H1 (cell line): ENCODE measurements around the gene RNF128. TPM values are rescaled to one million over a fixed set of nuclear protein-coding genes. Genes with fewer than 3 reads are reported as not detected.

Source experiments
- CTCF ChIA-PET: fragments of 300-600 bp; sonication (Branson Sonifier 250); formaldehyde crosslinking; loops from one replicate; lab custom pipeline; 2021; ENCODE audit not compliant: partially characterized antibody; lab: Charles Lee
- POLR2A ChIA-PET: fragments of 300-600 bp; sonication (Branson Sonifier 250); formaldehyde crosslinking; loops from one replicate; lab custom pipeline; 2021; ENCODE audit warnings: inconsistent platforms; ENCODE audit not compliant: partially characterized antibody; lab: Charles Lee
- DNase-seq, 2 experiments: peaks; one replicate each; pipeline versions ENCODE4 v3.0.0 to v3.0.0-alpha.2; 2010 to 2022; ENCODE audit warnings: low spot score in 2 of 2, low read depth in 1 of 2, mixed read lengths in 1 of 2
- FAIRE-seq: peaks from 2 replicates; lab custom pipeline; 2011; peaks lifted over from hg19 to GRCh38; lab: Jason Lieb, UNC
- H2AFZ ChIP-seq: 2 replicates; pipeline ENCODE4 v1.8.1; 2012; ENCODE audit warnings: low read length, inconsistent platforms
- H2AK5ac ChIP-seq: 2 replicates; pipeline ENCODE4 v1.6.1; 2013; ENCODE audit warnings: low read depth, low read length
- H2BK120ac ChIP-seq: replicated peaks from 2 replicates; pipeline ENCODE3; 2013; ENCODE audit warnings: low read depth, low read length, inconsistent platforms
- H2BK12ac ChIP-seq: 2 replicates; pipeline ENCODE4 v1.6.1; 2013; ENCODE audit warnings: low read depth, low read length
- H2BK15ac ChIP-seq: 2 replicates; pipeline ENCODE4 v1.6.1; 2013; ENCODE audit warnings: low read length
- H2BK20ac ChIP-seq: 2 replicates; pipeline ENCODE4 v1.6.1; 2013; ENCODE audit warnings: low read length
- H2BK5ac ChIP-seq: 2 replicates; pipeline ENCODE4 v1.6.1; 2013; ENCODE audit warnings: low read depth, low read length
- H3K14ac ChIP-seq: 2 replicates; pipeline ENCODE4 v1.6.1; 2013; ENCODE audit warnings: inconsistent platforms; ENCODE audit not compliant: insufficient read length
- H3K18ac ChIP-seq: 2 replicates; pipeline ENCODE4 v1.6.1; 2013; ENCODE audit warnings: low read length; ENCODE audit errors: extremely low read depth
- H3K23ac ChIP-seq: 2 replicates; pipeline ENCODE4 v1.6.1; 2013; ENCODE audit warnings: inconsistent platforms; ENCODE audit not compliant: insufficient read length
- H3K23me2 ChIP-seq: 2 replicates; pipeline ENCODE4 v1.6.1; 2013; ENCODE audit warnings: low read depth, low read length
- H3K27ac ChIP-seq: 2 replicates; pipeline ENCODE4 v1.6.1; 2011; ENCODE audit warnings: low read depth, low read length, inconsistent platforms
- H3K27me3 ChIP-seq, 4 experiments: replicated peaks in 1 of 4; 1 replicate in 1 of 4; 2 replicates in 3 of 4; pipeline versions ENCODE4 v1.6.1 to v1.8.1; 2011 to 2013; ENCODE audit warnings: low read length in 3 of 4, mild to moderate bottlenecking in 3 of 4, inconsistent platforms in 2 of 4, mixed read lengths in 2 of 4, moderate library complexity in 1 of 4; ENCODE audit not compliant: control insufficient read depth in 3 of 4, insufficient read depth in 3 of 4; ENCODE audit errors: extremely low read depth in 1 of 4
- H3K36me3 ChIP-seq, 4 experiments: 2 replicates each; pipeline versions ENCODE4 v1.6.1 to v1.8.1; 2011 to 2013; ENCODE audit warnings: mild to moderate bottlenecking in 4 of 4, low read length in 3 of 4, moderate library complexity in 2 of 4, control low read depth in 1 of 4, inconsistent platforms in 1 of 4; ENCODE audit not compliant: insufficient read depth in 4 of 4, control insufficient read depth in 2 of 4
- H3K4ac ChIP-seq: replicated peaks from 2 replicates; pipeline ENCODE3; 2013; ENCODE audit warnings: low read length, low read depth, mixed read lengths, inconsistent platforms; ENCODE audit not compliant: insufficient read length
- H3K4me1 ChIP-seq, 4 experiments: replicated peaks in 1 of 4; 1 replicate in 1 of 4; 2 replicates in 3 of 4; pipeline versions ENCODE4 v1.6.1 to v1.8.1; 2011 to 2013; ENCODE audit warnings: low read length in 3 of 4, inconsistent platforms in 2 of 4, mixed read lengths in 1 of 4; ENCODE audit not compliant: insufficient read depth in 4 of 4, control insufficient read depth in 3 of 4
- H3K4me2 ChIP-seq, 2 experiments: 2 replicates each; pipeline versions ENCODE4 v1.6.1 to v1.8.1; 2011 to 2013; ENCODE audit warnings: low read depth in 2 of 2, low read length in 2 of 2, control low read depth in 1 of 2, inconsistent platforms in 1 of 2, mild to moderate bottlenecking in 1 of 2; ENCODE audit not compliant: insufficient read depth in 1 of 2
- H3K4me3 ChIP-seq, 4 experiments: fragments of 200-600, 300-600 bp in 1 of 4; sonication (generic), shearing (Covaris generic), sonication (Bioruptor Twin) in 1 of 4; 2 replicates each; pipeline versions ENCODE4 v1.5.1 to v1.8.1; 2011 to 2016; ENCODE audit warnings: low read length in 4 of 4, low read depth in 3 of 4, control low read depth in 2 of 4, inconsistent platforms in 2 of 4, mild to moderate bottlenecking in 2 of 4, mixed read lengths in 1 of 4, moderate library complexity in 1 of 4; ENCODE audit not compliant: insufficient read depth in 2 of 4; ENCODE audit errors: extremely low read depth in 1 of 4
- H3K56ac ChIP-seq: replicated peaks from 2 replicates; pipeline ENCODE3; 2013; ENCODE audit warnings: low read depth, mild to moderate bottlenecking, mixed read lengths, low read length, inconsistent platforms; ENCODE audit not compliant: insufficient read length
- H3K79me1 ChIP-seq: 2 replicates; pipeline ENCODE4 v1.6.1; 2013; ENCODE audit warnings: low read depth, low read length, control low read depth
- H3K79me2 ChIP-seq, 2 experiments: 2 replicates each; pipeline versions ENCODE4 v1.6.1 to v1.8.1; 2012 to 2013; ENCODE audit warnings: low read length in 2 of 2, mild to moderate bottlenecking in 2 of 2, inconsistent platforms in 1 of 2; ENCODE audit not compliant: insufficient read depth in 2 of 2, control insufficient read depth in 1 of 2
- H3K9ac ChIP-seq, 4 experiments: replicated peaks in 1 of 4; 1 replicate in 1 of 4; 2 replicates in 3 of 4; pipeline versions ENCODE4 v1.6.1 to v1.8.1; 2011 to 2013; ENCODE audit warnings: low read depth in 3 of 4, low read length in 3 of 4, control low read depth in 2 of 4, mild to moderate bottlenecking in 2 of 4, moderate library complexity in 2 of 4, inconsistent platforms in 1 of 4; ENCODE audit errors: extremely low read depth in 1 of 4
- H3K9me3 ChIP-seq, 2 experiments: 2 replicates each; pipeline versions ENCODE4 v1.6.1 to v1.8.1; 2012 to 2013; ENCODE audit warnings: mild to moderate bottlenecking in 2 of 2, moderate library complexity in 2 of 2, control low read depth in 1 of 2, inconsistent platforms in 1 of 2, low read depth in 1 of 2, low read length in 1 of 2, mixed read lengths in 1 of 2; ENCODE audit not compliant: insufficient read depth in 2 of 2
- H4K20me1 ChIP-seq, 2 experiments: replicated peaks in 1 of 2; 2 replicates each; pipeline versions ENCODE3 to v1.8.1; 2011 to 2013; ENCODE audit warnings: inconsistent platforms in 2 of 2, low read length in 2 of 2, mild to moderate bottlenecking in 1 of 2; ENCODE audit not compliant: insufficient read depth in 2 of 2, control insufficient read depth in 1 of 2
- H4K5ac ChIP-seq: 2 replicates; pipeline ENCODE4 v1.6.1; 2013; ENCODE audit warnings: low read length, low read depth, mixed read lengths, inconsistent platforms; ENCODE audit not compliant: insufficient read length
- H4K8ac ChIP-seq: 2 replicates; pipeline ENCODE4 v1.8.0; 2013; ENCODE audit warnings: mild to moderate bottlenecking, moderate library complexity, low read length, inconsistent platforms; ENCODE audit not compliant: insufficient read depth; ENCODE audit errors: extremely low read depth
- H4K91ac ChIP-seq: replicated peaks from 2 replicates; pipeline ENCODE3; 2013; ENCODE audit warnings: low read length, mixed read lengths, inconsistent platforms; ENCODE audit not compliant: insufficient read length
- CBX5 ChIP-seq: fragments of 300-800, 300-1000 bp; sonication (generic); IDR thresholded peaks from 2 replicates; pipeline ENCODE4 v1.7.1; 2016; ENCODE audit warnings: antibody characterized with exemption, low read length, low read depth
- CEBPB ChIP-seq: IDR thresholded peaks from 2 replicates; pipeline ENCODE4 v1.6.1; 2012; ENCODE audit warnings: low read depth, low read length
- CREB1 ChIP-seq: IDR thresholded peaks from 2 replicates; pipeline ENCODE4 v1.6.1; 2012; ENCODE audit warnings: inconsistent platforms
- FOSL1 ChIP-seq: IDR thresholded peaks from 2 replicates; pipeline ENCODE4 v1.6.1; 2011; ENCODE audit warnings: mild to moderate bottlenecking, low read depth, low read length, moderate library complexity; ENCODE audit not compliant: insufficient read depth
- HDAC2 ChIP-seq, 2 experiments: fragments of 300-600 bp in 1 of 2; sonication (generic) in 1 of 2; IDR thresholded peaks; 2 replicates each; pipeline ENCODE4 v1.6.1; 2011 to 2012; ENCODE audit warnings: low read depth in 2 of 2, low read length in 2 of 2, mild to moderate bottlenecking in 2 of 2, moderate library complexity in 2 of 2, borderline replicate concordance in 1 of 2, inconsistent platforms in 1 of 2
- PHF8 ChIP-seq: fragments of 200-600 bp; sonication (generic); conservative IDR thresholded peaks from 2 replicates; pipeline ENCODE4 v1.7.1; 2012; ENCODE audit warnings: low read depth, mild to moderate bottlenecking, inconsistent platforms, low read length, moderate library complexity
- POLR2AphosphoS5 ChIP-seq: IDR thresholded peaks from 2 replicates; pipeline ENCODE4 v1.6.1; 2011; ENCODE audit warnings: low read depth, low read length
- POU5F1 ChIP-seq: IDR thresholded peaks from 2 replicates; pipeline ENCODE4 v1.6.1; 2011; ENCODE audit warnings: low read depth, mild to moderate bottlenecking, low read length, moderate library complexity
- RXRA ChIP-seq: IDR thresholded peaks from 2 replicates; pipeline ENCODE4 v1.6.1; 2011; ENCODE audit warnings: low read depth, mild to moderate bottlenecking, low read length, moderate library complexity; ENCODE audit not compliant: insufficient read depth
- SIRT6 ChIP-seq: IDR thresholded peaks from one replicate; pipeline ENCODE4 v1.7.1; 2012; ENCODE audit warnings: low read length, inconsistent platforms
- SRF ChIP-seq: IDR thresholded peaks from 2 replicates; pipeline ENCODE4 v1.6.1; 2011; ENCODE audit warnings: mild to moderate bottlenecking, low read depth, low read length, moderate library complexity
- SUZ12 ChIP-seq: fragments of 200-600 bp; sonication (generic); IDR thresholded peaks from 2 replicates; pipeline ENCODE4 v1.6.1; 2012; ENCODE audit warnings: mild to moderate bottlenecking, inconsistent platforms, low read length, moderate library complexity, mixed read lengths
- TBP ChIP-seq: IDR thresholded peaks from 2 replicates; pipeline ENCODE4 v1.6.1; 2011; ENCODE audit warnings: low read depth, low read length, improper control_type of control experiment
- WGBS, 2 experiments: shearing (Covaris generic) in 1 of 2; methylation state at CpG; one replicate each; pipeline versions ENCODE4 v1.1.6 to v1.1.7; 2013 to 2015; ENCODE audit warnings: low lambda C conversion rate in 2 of 2, mixed read lengths in 2 of 2, inconsistent platforms in 1 of 2, low coverage in 1 of 2, missing lambda C conversion rate in 1 of 2; ENCODE audit not compliant: insufficient replicate concordance in 2 of 2, insufficient coverage in 1 of 2, insufficient read length in 1 of 2; ENCODE audit errors: extremely low coverage in 1 of 2, missing lambda C conversion rate in 1 of 2; 5-methylcytosine and 5-hydroxymethylcytosine counted together
- polyA plus RNA-seq, 7 experiments: library from polyadenylated mRNA; depleted of rRNA in 3 of 7; stranded (reverse) in 5 of 7; unstranded in 2 of 7; fragments of >200 nt in 5 of 7; fragments of 200-250 nt in 2 of 7; gene quantifications; 1 replicate in 5 of 7; 2 replicates in 1 of 7; 4 replicates in 1 of 7; pipeline versions ENCODE4 v1.2.1 to v1.2.3, GENCODE V29; 2011 to 2013; ENCODE audit warnings: missing spikeins in 2 of 7, mixed read lengths in 2 of 7
- total RNA-seq: library from RNA; stranded (reverse); fragmentation: NEBNext Ultra II Directional; extraction: Animal tissue kit (Norgen Biotek cat#: 25700); gene quantifications from 2 replicates; pipeline ENCODE4 v1.2.1, GENCODE V29; 2021
- TF ChIP-seq, protein P1 (sequence below): IDR thresholded peaks from 2 replicates; pipeline ENCODE4 v1.6.1; 2011; ENCODE audit warnings: low read length, improper control_type of control experiment

The RNF128 gene
- total and polyA plus RNA-seq, 2 of the 8 experiments (the other 6 are each of a cell fraction or from before 2014, with no cell fraction given): 0.74 to 2.0 TPM

GRCh38 chrX:106740193-106740780 is 13.8 kb downstream of the RNF128 start:
- no peak overlapping the region for H4K5ac ChIP-seq
- 88% methylated on average over 2 of the region's 2 CpGs; no CpG with 5 or more reads in 1 of the 2 experiments for WGBS, 2 experiments
- no peak overlapping the region for H3K4me3 ChIP-seq
- TF ChIP-seq HDAC2 (IDR thresholded peaks at IDR 0.05; ENCODE audit: borderline replicate concordance in 1 of 2, low read depth in 2 of 2, low read length in 2 of 2): no peak
- TF ChIP-seq POU5F1: no peak
- TF ChIP-seq CREB1: no peak
- no peak for TF ChIP-seq CEBPB
- TF ChIP-seq POLR2AphosphoS5: no peak
- TF ChIP-seq, protein P1, sequence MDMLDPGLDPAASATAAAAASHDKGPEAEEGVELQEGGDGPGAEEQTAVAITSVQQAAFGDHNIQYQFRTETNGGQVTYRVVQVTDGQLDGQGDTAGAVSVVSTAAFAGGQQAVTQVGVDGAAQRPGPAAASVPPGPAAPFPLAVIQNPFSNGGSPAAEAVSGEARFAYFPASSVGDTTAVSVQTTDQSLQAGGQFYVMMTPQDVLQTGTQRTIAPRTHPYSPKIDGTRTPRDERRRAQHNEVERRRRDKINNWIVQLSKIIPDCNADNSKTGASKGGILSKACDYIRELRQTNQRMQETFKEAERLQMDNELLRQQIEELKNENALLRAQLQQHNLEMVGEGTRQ: no peak
- TF ChIP-seq SUZ12: no peak
- TF ChIP-seq TBP: no peak
- no peak for TF ChIP-seq SRF
- no peak for TF ChIP-seq PHF8
- no peak for TF ChIP-seq SIRT6
- no peak for TF ChIP-seq FOSL1
- TF ChIP-seq RXRA: no peak
- TF ChIP-seq CBX5: no peak

More at GRCh38 chrX:106740193-106740780, 13.8 kb downstream of the RNF128 start:
- H3K23ac ChIP-seq: no peak overlapping the region
- H2BK5ac ChIP-seq: no peak overlapping the region
- no peak overlapping the region for H3K18ac ChIP-seq
- no peak overlapping the region for H2BK15ac ChIP-seq
- H4K8ac ChIP-seq: no peak overlapping the region
- H3K23me2 ChIP-seq: no peaks in the 10 kb centered on the region
- H2BK20ac ChIP-seq: no peak overlapping the region
- no peak overlapping the region for H4K91ac ChIP-seq
- H3K4me2 ChIP-seq: no peak overlapping the region
- DNase-seq: no peak
- H3K4ac ChIP-seq: no peak overlapping the region
- no peak overlapping the region for H3K56ac ChIP-seq
- H3K36me3 ChIP-seq: no peaks in the 10 kb centered on the region
- H3K79me1 ChIP-seq: no peaks in the 10 kb centered on the region
- ChIA-PET CTCF (no interaction called here), POLR2A (no interaction called here)
- no peak for FAIRE-seq
- H4K20me1 ChIP-seq: no peaks in the 10 kb centered on the region
- no peaks in the 10 kb centered on the region for H3K4me1 ChIP-seq
- H3K27ac ChIP-seq: no peak overlapping the region
- no peak overlapping the region for H2AK5ac ChIP-seq
- no peaks in the 10 kb centered on the region for H3K27me3 ChIP-seq
- H3K79me2 ChIP-seq: no peaks in the 10 kb centered on the region
- no peak overlapping the region for H3K9ac ChIP-seq
- no peak overlapping the region for H3K14ac ChIP-seq
- no peak overlapping the region for H2BK120ac ChIP-seq
- no peaks in the 10 kb centered on the region for H3K9me3 ChIP-seq
- H2BK12ac ChIP-seq: no peak overlapping the region
- H2AFZ ChIP-seq: no peak overlapping the region
